ENCODE measurements around the gene SSBP3. TPM values are rescaled to one million over a fixed set of nuclear protein-coding genes. Genes with fewer than 3 reads are reported as not detected.
"Not testable (repeated sequence)": the region's sequence is repeated elsewhere in the genome, so short reads cannot be mapped to it uniquely, and the experiment has no call there.

The SSBP3 gene
- total RNA-seq, 4 donors from 2014 or later: 17.1 to 25.4 (median 21.5) TPM

DNA sequence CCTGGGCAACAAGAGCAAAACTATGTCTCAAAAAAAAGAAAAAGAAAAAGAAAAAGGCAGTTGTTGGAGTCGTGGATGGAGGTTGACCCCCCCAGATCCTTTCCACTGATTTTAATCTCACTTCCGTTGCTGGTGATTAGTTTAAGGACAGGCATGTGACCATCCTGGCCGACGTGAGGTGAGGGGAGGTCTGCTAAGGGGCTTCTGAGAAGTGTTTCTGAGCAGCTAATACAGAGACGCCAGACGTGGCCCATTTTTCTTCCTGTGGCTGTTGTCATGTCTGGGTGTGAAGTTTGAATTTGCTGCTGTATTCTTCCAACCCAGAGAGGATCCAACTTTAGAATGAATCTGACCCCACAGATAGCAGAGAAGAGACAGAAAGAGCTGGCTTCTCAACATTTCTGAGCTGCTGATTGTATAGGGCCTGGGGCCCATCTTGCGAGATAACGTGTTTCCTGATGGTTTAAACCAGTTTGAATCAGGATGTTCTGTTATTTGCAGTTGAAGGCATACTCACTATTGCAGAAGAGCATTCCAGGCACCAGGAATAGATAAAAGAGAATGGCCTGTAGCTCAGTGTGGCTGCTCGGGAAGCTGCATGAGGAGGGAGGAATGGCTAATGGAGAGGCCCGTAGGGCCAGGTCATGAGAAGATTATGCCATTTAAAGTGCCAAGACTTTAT is 22.8 kb upstream of the SSBP3 start:
- Histone ChIP-seq H3K4me1 (no peaks in the 10 kb centered on the region), H3K4me3 (no peak overlapping the region), H3K27ac (no peak overlapping the region), H3K9me3 (no peaks in the 10 kb centered on the region), H3K27me3 (no peaks in the 10 kb centered on the region), H3K36me3 (no peaks in the 10 kb centered on the region)
- intact Hi-C loops (cut with DNase I): no loop called here
- DNase-seq: no peak
- TF ChIP-seq, protein P1, sequence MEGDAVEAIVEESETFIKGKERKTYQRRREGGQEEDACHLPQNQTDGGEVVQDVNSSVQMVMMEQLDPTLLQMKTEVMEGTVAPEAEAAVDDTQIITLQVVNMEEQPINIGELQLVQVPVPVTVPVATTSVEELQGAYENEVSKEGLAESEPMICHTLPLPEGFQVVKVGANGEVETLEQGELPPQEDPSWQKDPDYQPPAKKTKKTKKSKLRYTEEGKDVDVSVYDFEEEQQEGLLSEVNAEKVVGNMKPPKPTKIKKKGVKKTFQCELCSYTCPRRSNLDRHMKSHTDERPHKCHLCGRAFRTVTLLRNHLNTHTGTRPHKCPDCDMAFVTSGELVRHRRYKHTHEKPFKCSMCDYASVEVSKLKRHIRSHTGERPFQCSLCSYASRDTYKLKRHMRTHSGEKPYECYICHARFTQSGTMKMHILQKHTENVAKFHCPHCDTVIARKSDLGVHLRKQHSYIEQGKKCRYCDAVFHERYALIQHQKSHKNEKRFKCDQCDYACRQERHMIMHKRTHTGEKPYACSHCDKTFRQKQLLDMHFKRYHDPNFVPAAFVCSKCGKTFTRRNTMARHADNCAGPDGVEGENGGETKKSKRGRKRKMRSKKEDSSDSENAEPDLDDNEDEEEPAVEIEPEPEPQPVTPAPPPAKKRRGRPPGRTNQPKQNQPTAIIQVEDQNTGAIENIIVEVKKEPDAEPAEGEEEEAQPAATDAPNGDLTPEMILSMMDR (IDR thresholded peaks at IDR 0.05): no peak
- TF ChIP-seq POLR2A (IDR thresholded peaks at IDR 0.05): no peak
- 76 to 80% methylated on average over 10 of the region's 10 CpGs for WGBS, 2 donors

DNA sequence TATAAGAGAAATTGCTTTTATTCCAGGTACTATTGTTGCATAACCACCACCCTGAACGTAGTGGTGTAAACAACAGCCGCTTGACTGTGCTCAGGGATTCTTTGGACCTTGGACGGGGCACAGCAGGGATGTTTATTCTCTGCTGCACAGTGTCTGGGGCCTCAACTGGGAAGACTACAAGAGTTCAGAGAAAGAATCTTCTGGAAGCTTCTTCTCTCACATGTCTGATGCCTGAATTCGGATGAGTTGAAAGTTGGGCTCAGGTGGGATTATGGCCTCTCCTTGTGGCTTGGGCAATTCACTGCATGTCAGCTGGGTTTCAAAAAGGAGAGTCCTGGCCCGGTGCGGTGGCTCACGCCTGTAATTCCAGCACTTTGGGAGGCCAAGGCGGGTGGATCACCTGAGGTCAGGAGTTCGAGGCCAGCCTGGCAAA is 19.0 kb upstream of the SSBP3 start:
- H3K27ac ChIP-seq: no peak overlapping the region
- no peaks in the 10 kb centered on the region for H3K27me3 ChIP-seq
- no peaks in the 10 kb centered on the region for H3K9me3 ChIP-seq
- no peak overlapping the region for H3K4me3 ChIP-seq
- 79% methylated on average over 6 to 8 of the region's 9 CpGs for WGBS, 2 donors
- intact Hi-C loops (cut with DNase I): no loop called here
- TF ChIP-seq, protein P1 (IDR thresholded peaks at IDR 0.05): no peak
- TF ChIP-seq POLR2A (IDR thresholded peaks at IDR 0.05): no peak
- no peak for DNase-seq
- peaks cover 0 to 16% (median 0%) of the 10 kb centered on the region in 3 donors for H3K4me1 ChIP-seq
- no peaks in the 10 kb centered on the region for H3K36me3 ChIP-seq

DNA sequence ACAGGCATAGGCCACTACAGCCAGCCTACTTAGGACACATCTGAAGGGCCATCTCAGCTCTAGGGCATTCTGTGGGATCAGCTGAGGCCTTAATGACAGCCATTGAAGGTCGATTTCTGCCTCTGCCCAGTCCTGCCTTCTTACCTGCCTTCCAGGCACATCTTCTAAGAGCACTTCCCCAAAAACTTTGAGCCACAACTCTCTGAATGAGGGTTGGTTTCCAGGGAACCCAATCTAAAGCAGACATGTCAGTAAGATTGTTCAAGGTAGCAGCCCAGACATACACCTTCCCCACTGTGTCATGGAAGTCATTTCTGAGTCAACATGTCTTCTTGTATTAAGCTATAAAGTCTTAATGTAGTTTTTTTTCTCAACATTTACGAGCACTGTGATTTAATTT is 18.2 kb upstream of the SSBP3 start:
- Histone ChIP-seq H3K36me3 (no peaks in the 10 kb centered on the region), H3K4me1 (peaks cover 0 to 16% (median 0%) of the 10 kb centered on the region in 3 donors), H3K9me3 (no peaks in the 10 kb centered on the region), H3K27ac (no peak overlapping the region), H3K4me3 (no peak overlapping the region), H3K27me3 (no peaks in the 10 kb centered on the region)
- TF ChIP-seq, protein P1 (IDR thresholded peaks at IDR 0.05): no peak
- TF ChIP-seq POLR2A (IDR thresholded peaks at IDR 0.05): no peak
- no peak for DNase-seq
- intact Hi-C loops (cut with DNase I): no loop called here
- WGBS, 2 donors: 64 to 92% methylated on average over 2 of the region's 2 CpGs

DNA sequence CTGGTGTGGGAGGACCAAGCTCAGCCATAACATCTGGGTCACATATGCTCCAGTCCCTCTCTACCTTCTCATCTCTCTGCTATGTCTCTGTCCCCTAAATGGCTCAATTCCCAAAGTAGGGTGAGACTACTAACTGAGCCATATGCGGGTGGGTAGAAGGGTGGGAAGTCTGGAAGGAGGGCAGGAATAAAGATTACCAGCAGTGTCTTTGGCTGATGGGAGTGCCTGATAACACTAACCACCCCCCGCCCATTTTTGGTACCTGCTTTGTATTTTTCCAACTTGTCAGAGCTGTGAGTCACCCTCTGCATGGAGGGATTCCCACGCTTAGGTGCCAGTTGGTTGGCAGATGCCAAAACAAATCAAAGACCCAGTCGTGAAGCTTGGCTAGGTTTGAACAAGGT is 14.9 kb upstream of the SSBP3 start:
- Histone ChIP-seq H3K27me3 (no peaks in the 10 kb centered on the region), H3K36me3 (no peaks in the 10 kb centered on the region), H3K27ac (peak overlapping the region in 2 of 4 donors; percentile 47 to 50), H3K9me3 (no peaks in the 10 kb centered on the region), H3K4me3 (no peak overlapping the region), H3K4me1 (peaks cover 0 to 16% (median 0%) of the 10 kb centered on the region in 3 donors)
- 38% methylated on average over 3 to 4 of the region's 4 CpGs for WGBS, 2 donors
- no peak for DNase-seq
- TF ChIP-seq POLR2A (IDR thresholded peaks at IDR 0.05): no peak
- TF ChIP-seq, protein P1 (IDR thresholded peaks at IDR 0.05): no peak
- intact Hi-C loops (cut with DNase I): no loop called here

DNA sequence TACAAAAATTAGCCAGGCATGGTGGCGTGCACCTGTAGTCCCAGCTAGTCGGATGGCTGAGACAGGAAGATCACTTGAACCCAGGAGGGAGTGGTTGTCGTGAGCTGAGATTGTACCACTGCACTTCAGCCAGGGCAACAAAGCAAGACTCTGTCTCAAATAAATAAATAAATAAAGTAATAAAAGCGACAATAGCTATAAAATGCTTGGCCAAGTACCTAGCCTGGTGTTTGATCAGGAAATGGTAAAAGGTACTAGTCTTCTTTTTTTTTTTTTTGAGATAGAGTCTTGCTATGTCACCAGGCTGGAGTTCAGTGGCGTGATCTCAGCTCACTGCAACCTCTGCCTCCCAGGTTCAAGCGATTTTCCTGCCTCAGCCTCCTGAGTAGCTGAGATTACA is 12.4 kb upstream of the SSBP3 start:
- H3K36me3 ChIP-seq; DNase-seq; intact Hi-C loops (cut with DNase I); H3K4me3 ChIP-seq; H3K9me3 ChIP-seq; H3K27me3 ChIP-seq; H3K27ac ChIP-seq: not testable (repeated sequence)
- peaks cover 0 to 20% (median 0%) of the 10 kb centered on the region in 3 donors for H3K4me1 ChIP-seq
- WGBS, 2 donors: 94 to 98% methylated on average over 6 of the region's 6 CpGs
